GM19372 (cell line): ENCODE results near the gene GTPBP2.

Source experiments
- ATAC-seq: cut with Tn5 transposase; IDR thresholded peaks from one replicate; pipeline ENCODE4 v1.9.1; 2021; ENCODE audit warnings: mild to moderate bottlenecking, low read depth, moderate library complexity; ENCODE audit not compliant: unreplicated experiment

Gene GTPBP2, protein sequence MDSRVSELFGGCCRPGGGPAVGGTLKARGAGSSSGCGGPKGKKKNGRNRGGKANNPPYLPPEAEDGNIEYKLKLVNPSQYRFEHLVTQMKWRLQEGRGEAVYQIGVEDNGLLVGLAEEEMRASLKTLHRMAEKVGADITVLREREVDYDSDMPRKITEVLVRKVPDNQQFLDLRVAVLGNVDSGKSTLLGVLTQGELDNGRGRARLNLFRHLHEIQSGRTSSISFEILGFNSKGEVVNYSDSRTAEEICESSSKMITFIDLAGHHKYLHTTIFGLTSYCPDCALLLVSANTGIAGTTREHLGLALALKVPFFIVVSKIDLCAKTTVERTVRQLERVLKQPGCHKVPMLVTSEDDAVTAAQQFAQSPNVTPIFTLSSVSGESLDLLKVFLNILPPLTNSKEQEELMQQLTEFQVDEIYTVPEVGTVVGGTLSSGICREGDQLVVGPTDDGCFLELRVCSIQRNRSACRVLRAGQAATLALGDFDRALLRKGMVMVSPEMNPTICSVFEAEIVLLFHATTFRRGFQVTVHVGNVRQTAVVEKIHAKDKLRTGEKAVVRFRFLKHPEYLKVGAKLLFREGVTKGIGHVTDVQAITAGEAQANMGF

GRCh38 chr6:43629104-43629504, at the start of gene GTPBP2:
Gene GTPBP2 (minus strand): TSS chr6:43629264. CDS start chr6:43629162, 102 bp downstream.
- ATAC-seq, result peak; percentile 80

DNA sequence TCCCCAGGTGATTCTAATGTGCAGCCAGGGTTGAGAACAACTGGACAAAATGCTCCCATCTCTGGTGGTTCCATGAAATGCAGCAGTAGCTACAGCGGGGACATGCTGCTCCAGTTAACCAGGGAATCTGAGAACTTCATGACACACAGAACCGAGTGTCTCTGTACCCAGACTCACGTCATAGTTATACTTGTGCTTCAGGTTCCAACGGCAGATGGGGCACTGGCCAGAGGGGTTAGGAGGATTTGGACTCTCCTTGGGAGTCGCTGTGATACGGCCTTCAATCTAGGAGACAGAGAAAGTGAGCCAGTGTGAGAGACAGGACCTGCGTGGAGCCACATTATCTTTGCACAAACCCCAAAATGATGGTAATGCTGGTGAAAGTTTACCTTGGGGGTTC, 49.3 kb upstream of the GTPBP2 start:
- ATAC-seq, result no peak

DNA sequence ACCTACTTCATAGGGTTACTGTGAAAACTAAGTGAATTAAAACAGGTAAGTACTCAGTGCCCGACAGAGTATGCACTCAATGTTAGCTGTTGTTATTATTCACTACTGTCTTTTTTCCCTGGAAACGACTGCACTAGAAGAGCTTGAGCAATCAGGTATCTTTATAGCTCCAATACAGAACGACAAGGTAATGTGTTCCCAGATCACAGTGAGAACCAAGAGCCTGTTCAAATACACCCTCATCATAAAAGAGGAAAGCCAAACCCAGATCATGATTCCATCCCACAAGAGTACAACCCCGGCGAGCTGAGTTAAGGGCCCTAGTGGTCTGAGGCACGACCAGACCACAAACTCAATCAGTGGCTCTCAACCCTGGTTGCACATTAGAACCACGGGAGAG, 48.7 kb upstream of the GTPBP2 start:
- no peak for ATAC-seq

- no peak for ATAC-seq
These were observed 48.0 kb upstream of the GTPBP2 start for GRCh38 chr6:43676962-43677606.

DNA sequence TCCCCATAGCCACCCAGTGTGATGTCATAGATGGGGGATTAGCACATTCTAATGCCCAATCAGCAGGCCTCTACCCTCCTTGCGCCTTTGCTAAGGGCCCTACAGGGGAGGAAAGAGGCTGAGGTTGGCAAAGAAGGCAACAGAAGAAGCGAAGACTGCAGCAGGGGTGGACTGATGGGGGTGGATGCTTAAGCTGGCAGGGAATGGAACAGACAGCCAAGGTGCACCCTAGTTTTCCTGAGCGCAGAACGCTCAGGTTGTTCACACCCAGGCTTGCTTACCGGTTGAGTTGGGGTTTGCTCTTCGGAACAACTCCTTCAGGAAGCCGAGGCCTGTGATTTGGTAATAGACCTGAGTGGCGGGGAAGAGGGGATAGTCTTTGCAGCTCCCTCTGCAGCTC, 45.9 kb upstream of the GTPBP2 start:
- no peak for ATAC-seq

DNA sequence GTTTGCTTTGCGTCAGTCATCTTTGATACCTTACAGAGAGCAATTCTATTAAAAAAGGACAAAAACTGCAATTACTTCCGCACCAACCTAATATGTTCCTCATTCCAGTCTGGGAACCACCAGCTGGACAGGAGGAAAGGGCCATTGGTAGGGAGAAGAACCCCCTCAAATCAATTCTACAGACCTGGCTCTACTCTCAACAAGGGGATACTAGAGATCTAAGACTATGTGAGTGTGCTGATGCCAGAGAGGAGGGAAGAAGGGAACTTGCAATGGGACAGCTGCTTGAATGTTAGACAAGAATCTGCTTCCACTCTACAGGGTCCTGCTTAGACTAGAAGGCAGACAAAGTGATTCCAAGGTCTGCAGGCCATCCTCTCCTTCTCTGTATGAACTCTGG, 45.2 kb upstream of the GTPBP2 start:
- ATAC-seq, result no peak

DNA sequence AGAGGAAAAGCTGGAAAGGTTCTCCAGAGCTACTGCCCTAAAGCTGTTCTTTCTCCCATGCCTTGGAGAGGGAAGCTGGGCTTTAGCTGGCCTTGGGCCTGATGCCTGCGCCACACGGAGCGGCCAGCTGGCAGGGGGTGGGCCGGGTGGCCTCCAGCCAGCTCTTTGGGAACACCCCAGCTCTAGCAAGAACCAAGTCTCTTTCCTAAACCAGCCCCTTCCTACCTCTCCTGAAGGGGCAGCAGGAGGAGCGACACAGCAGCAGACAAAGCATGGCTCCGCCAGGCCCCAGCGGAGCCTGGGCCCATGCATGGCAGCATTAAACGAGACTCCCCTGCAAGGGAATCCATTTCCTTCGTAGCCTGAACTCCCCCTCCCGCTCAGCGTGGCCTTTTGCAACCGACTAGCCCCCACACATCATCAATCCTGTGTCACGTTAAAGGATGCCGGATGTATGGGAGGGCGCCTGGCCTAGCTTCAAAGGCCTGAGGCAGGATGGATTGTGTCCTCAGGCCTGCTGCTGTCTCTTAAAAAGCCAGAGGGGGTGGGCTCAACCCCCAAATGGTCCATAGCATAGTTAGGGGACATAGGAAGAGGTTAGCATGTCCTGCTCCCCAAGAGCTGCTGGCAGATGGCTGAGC, 44.5 kb upstream of the GTPBP2 start:
- no peak for ATAC-seq

DNA sequence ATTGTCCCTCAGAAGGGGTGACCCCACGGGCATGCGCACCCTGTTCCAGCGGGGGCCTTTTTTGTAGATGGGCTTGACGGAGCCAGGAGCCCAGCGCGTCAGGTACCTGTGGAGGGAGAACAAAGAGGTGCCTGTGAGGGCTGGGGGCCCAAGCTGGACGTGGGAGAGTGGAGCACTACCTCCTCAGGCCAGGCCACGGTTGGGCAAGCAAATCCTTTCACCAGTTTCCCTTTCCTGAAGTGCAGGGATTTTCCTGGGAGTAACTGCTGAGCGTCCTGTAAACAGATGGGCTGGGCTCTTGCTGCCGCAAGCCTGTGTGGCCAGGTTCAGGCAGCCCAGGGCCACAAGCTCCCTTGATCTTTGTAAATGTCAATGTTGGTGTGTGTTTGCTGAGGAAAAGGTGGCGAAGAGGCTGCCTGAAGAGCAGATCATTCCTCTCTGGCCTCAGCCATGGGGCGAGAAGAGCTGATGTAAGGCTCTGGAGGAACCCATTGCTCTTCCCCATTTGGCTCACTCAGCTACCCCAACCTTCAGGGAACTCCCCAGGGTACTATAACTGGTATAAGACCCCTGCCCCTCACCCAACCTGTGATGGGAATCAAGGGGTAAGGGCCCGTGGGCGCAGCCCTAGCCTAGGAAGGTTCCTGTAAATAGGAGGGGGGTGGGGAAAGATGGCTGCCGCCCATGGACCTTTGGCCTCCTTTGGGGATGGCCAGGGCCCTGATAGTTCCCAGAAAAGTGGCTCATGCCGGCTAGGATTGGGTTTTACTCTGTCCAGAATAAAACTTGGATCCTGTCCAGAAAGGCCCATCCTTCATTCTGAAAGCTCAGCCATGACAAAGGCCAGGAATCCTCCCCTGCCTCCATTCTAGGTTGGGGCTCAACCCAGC, 43.0 kb upstream of the GTPBP2 start:
- no peak for ATAC-seq

DNA sequence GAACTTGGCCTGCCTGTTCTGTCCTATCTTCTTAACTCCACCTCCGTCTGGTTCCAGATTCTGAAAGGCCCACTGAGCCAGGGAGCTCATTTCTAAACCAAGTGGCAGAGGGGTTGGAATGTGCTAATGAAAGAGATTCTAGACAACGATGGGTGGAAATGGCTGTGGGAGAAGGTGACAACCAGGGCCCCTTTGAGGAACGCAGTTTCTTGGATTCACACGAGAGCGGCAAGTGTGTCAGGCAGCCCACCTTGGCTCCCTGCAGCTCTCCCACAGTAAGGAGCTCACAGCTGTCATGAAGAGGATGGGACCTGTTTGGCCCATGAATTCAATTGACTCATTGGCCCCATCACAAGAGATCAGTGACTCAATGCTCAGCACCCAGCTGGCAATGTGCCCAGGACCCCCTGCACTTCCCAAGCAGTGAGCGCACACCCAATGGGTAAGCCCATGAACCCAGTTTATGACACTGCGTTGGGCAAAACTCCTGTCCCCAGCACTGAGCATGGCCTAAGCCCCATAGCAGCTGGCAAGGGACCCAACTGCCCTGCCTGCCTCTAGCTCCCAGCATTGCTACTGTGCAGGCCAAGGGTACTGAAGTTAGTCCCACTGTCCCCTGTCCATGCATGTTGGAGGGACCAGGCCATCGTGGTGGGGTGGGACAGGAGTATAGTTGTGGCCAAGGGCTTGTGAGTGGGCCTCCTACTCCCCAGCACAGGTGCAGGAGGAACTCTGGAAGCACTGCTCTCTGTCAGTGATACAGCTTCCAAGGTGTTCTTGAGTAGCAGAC, 42.1 kb upstream of the GTPBP2 start:
- ATAC-seq, result no peak

GRCh38 chr6:43670623-43670986, 41.5 kb upstream of the GTPBP2 start:
- no peak for ATAC-seq

- no peak for ATAC-seq
These were observed 41.0 kb upstream of the GTPBP2 start for GRCh38 chr6:43669922-43670622.

GRCh38 chr6:43669050-43669921, 40.2 kb upstream of the GTPBP2 start:
- no peak for ATAC-seq

DNA sequence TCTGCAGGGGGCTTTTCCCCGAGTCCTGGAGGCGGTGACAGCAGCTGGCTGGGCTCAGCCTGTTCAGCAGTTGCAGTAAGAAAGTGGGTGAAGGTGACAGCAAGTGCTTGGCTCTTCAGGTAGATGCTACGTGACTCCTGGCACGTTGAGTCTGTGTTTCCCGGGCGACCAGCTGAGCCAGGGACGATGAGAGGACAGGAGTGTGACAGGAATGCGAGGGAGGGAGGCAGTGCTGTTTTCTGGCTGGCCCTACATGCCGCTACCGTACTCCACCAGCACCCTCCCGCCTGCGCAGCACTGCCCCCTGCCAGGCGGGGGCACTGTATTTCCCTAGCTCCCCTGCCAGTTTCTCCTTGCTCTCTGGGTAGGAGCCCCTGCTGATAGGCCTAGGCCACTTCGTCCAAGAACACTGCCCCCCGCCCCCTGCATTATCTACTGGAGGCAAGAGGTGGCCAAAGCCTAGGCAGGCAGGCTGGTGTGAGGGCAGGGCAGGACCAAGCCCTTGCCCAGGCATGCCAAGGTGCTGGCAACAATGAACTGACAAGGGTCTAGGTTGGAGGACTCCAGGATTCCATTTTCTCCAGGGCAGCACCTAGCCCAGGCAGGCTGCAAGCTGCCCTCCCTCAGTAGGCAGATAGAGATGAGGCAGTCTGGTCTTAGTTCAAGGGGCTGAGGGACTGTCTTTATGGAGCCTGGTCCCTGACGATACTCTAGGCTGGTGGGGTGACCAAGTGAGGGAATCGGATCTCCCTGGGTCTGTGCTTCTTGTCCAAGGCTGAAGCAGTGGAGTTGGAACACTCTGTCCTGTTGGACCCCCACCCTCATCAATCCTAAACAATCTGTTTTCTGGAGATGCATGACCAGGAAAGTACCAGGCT, 39.3 kb upstream of the GTPBP2 start:
- no peak for ATAC-seq

DNA sequence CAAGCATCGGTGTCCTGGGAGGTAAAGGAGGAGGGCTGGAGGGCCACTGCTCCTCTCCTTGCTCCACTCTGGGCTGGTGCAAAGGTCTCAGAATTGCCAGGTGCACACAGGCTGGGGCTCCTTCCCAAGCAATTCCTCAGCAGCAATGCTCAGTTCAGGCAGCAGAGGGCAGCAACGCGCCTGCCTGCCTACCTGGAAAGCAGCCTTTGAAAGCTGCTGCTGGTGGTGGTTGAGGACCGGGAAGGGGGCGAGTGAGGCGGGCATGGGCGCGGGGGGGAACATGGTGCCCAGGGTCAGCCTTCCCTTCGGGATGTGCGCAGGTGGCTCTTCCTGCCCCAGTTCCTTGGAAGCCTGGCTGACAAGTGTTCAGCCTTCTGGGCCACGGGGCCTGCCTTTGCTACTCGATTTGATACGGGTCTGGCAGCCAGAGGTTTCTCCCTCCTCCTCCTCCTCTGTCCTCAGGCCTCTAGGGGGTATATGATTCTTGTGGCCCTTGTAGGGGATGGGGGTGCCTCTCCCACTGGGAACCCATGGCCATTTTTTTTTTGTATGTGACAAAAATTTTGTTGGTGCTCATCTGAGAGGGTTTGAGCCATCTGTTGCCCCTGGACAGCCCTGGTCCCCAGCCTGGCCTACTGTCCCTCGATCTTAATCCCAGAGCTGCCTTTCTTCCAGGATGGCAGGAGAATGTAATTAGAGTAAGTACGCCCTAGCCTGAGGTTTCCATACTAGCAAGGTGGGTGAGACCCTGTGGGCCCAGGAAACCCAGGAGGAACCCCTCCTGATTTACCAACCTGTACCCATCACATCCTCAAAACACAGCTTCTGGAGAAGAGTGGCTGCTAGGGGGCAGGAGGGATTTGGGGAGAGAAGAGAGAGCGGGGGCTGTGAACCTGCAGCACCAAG, 38.4 kb upstream of the GTPBP2 start:
- ATAC-seq, result no peak

- no peak for ATAC-seq
These were observed 37.3 kb upstream of the GTPBP2 start for GRCh38 chr6:43666196-43666920.
